Natural killer cell (primary cell): ENCODE results near the gene AATK. TPM values are rescaled to one million over a fixed set of nuclear protein-coding genes. Genes with fewer than 3 reads are reported as not detected.

Experiments used
- ATAC-seq, 3 donors: fragments of 150-1000 bp in 2 of 3; fragments of 200-7000 bp in 1 of 3; cut with Tn5 transposase; 1 replicate in 1 of 3; 2 replicates in 2 of 3; pipeline ENCODE4 v1.10.0; 2021; ENCODE audit warnings: mild to moderate bottlenecking in 2 of 3, moderate library complexity in 2 of 3
- DNase-seq, 2 donors: peaks; one replicate each; pipeline versions ENCODE4 v3.0.0 to v3.0.0-alpha.2; 2013 to 2021; ENCODE audit warnings: mixed read lengths in 1 of 2
- H3K27ac ChIP-seq: one replicate; pipeline ENCODE4 v1.5.1; 2013; ENCODE audit warnings: mild to moderate bottlenecking, low read length
- H3K27me3 ChIP-seq: one replicate; pipeline ENCODE4 v1.6.1; 2013; ENCODE audit warnings: low read length; ENCODE audit not compliant: control insufficient read depth, insufficient read depth
- H3K36me3 ChIP-seq: one replicate; pipeline ENCODE4 v1.6.1; 2013; ENCODE audit warnings: low read length; ENCODE audit not compliant: control insufficient read depth, insufficient read depth
- H3K4me1 ChIP-seq: one replicate; pipeline ENCODE4 v1.6.1; 2013; ENCODE audit warnings: low read length; ENCODE audit not compliant: control insufficient read depth, insufficient read depth
- H3K4me3 ChIP-seq: one replicate; pipeline ENCODE4 v1.5.1; 2013; ENCODE audit warnings: low read length
- H3K9me3 ChIP-seq: one replicate; pipeline ENCODE4 v1.6.1; 2013; ENCODE audit warnings: low read length; ENCODE audit not compliant: control insufficient read depth, insufficient read depth
- H3K27ac Mint-ChIP-seq, 2 donors: one replicate each; pipeline ENCODE4 v1.8.0; 2022; ENCODE audit warnings: mild to moderate bottlenecking in 2 of 2, mixed read lengths in 2 of 2, moderate library complexity in 1 of 2
- H3K27me3 Mint-ChIP-seq, 2 donors: one replicate each; pipeline ENCODE4 v1.8.0; 2022; ENCODE audit warnings: low read depth in 2 of 2, mixed read lengths in 2 of 2
- H3K36me3 Mint-ChIP-seq: one replicate; pipeline ENCODE4 v1.8.0; 2022; ENCODE audit warnings: mixed read lengths
- H3K4me1 Mint-ChIP-seq, 2 donors: one replicate each; pipeline ENCODE4 v1.8.0; 2022; ENCODE audit warnings: mixed read lengths in 2 of 2
- H3K4me3 Mint-ChIP-seq: one replicate; pipeline ENCODE4 v1.8.0; 2022; ENCODE audit warnings: mild to moderate bottlenecking, moderate library complexity, mixed read lengths
- H3K9me3 Mint-ChIP-seq, 2 donors: one replicate each; pipeline ENCODE4 v1.8.0; 2022; ENCODE audit warnings: mixed read lengths in 2 of 2
- CTCF ChIP-seq: fragments of 200-600 bp; IDR thresholded peaks from one replicate; pipeline ENCODE4 v1.8.0; 2022; ENCODE audit warnings: antibody characterized with exemption
- WGBS: methylation state at CpG from one replicate; pipeline ENCODE4 v1.1.7; 2013; ENCODE audit warnings: missing lambda C conversion rate; ENCODE audit not compliant: insufficient coverage; 5-methylcytosine and 5-hydroxymethylcytosine counted together
- intact Hi-C: fragments of 100-400 bp; cut with micrococcal nuclease; formaldehyde crosslinking; loops from one replicate; pipeline ENCODE4 v1.14.2; 2022
- total RNA-seq, 4 donors: library from RNA; stranded (reverse); fragments of 120-200 nt in 1 of 4; gene quantifications; one replicate each; pipeline versions ENCODE4 v1.2.3 to v1.2.4, GENCODE V29; 2013 to 2022

AATK gene
- total RNA-seq, 3 donors from 2014 or later (not counting 1 experiment from before 2014, with no cell fraction given), result 8.5 to 13.7 (median 10.4) TPM

DNA sequence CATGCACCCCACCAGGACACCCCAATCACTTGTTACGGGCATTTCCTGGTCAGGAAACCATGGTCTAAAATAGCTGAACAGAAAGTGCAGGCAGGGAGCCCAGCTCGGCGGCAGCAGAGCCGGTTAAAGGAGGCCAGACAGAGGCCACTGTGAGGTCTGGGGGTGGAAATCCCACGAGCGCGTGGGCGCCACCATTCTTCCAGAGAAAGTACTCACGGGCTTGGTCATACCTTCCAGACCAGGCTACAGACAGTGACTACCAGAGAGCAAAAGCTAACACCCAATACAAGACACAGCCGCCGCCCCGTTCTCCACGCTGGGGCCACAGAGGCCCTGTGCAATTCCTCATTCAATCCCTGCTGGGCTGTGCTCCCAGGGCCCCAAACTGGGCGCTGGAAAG lies 44.8 kb upstream of the AATK start:
- no peak for ATAC-seq

GRCh38 chr17:81210466-81210865 lies 44.4 kb upstream of the AATK start:
- DNase-seq (no peak), ATAC-seq (no peak)
- Histone ChIP-seq H3K9me3 (no peaks in the 10 kb centered on the region), H3K36me3 (no peaks in the 10 kb centered on the region), H3K4me1 (no peaks in the 10 kb centered on the region), H3K27ac (no peak overlapping the region), H3K27me3 (no peaks in the 10 kb centered on the region), H3K4me3 (no peak overlapping the region)
- TF ChIP-seq CTCF, result no peak
- Mint-ChIP-seq H3K36me3 (no peaks in the 10 kb centered on the region), H3K27me3 (no peaks in the 10 kb centered on the region), H3K27ac (no peak overlapping the region), H3K9me3 (no peaks in the 10 kb centered on the region), H3K4me3 (no peak overlapping the region), H3K4me1 (no peaks in the 10 kb centered on the region)
- WGBS, result 57% methylated on average over 9 of the region's 10 CpGs
- intact Hi-C loops, result no loop called here

More for the DNA sequence above, 44.8 kb upstream of the AATK start:
- no peaks in the 10 kb centered on the region for H3K9me3 ChIP-seq
- no peak overlapping the region for H3K27ac ChIP-seq
- no peak for DNase-seq
- intact Hi-C loops, result no loop called here
- H3K36me3 Mint-ChIP-seq, result no peaks in the 10 kb centered on the region
- H3K4me1 ChIP-seq, result no peaks in the 10 kb centered on the region
- no peaks in the 10 kb centered on the region for H3K4me1 Mint-ChIP-seq
- no peaks in the 10 kb centered on the region for H3K27me3 Mint-ChIP-seq
- no peak overlapping the region for H3K27ac Mint-ChIP-seq
- H3K9me3 Mint-ChIP-seq, result no peaks in the 10 kb centered on the region
- H3K4me3 ChIP-seq, result no peak overlapping the region
- 58% methylated on average over 14 of the region's 14 CpGs for WGBS
- H3K36me3 ChIP-seq, result no peaks in the 10 kb centered on the region
- H3K27me3 ChIP-seq, result no peaks in the 10 kb centered on the region
- TF ChIP-seq CTCF, result no peak
- no peak overlapping the region for H3K4me3 Mint-ChIP-seq

GRCh38 chr17:81209141-81209540 lies 43.1 kb upstream of the AATK start:
- no peaks in the 10 kb centered on the region for H3K27me3 ChIP-seq
- ATAC-seq, result no peak
- no peak for DNase-seq
- Mint-ChIP-seq H3K27ac (no peak overlapping the region), H3K4me3 (no peak overlapping the region), H3K36me3 (no peaks in the 10 kb centered on the region), H3K27me3 (no peaks in the 10 kb centered on the region), H3K9me3 (no peaks in the 10 kb centered on the region), H3K4me1 (no peaks in the 10 kb centered on the region)
- no peak overlapping the region for H3K27ac ChIP-seq
- no peaks in the 10 kb centered on the region for H3K36me3 ChIP-seq
- no peak for TF ChIP-seq CTCF
- WGBS, result 98% methylated on average over 16 of the region's 16 CpGs
- intact Hi-C loops, result no loop called here
- H3K4me3 ChIP-seq, result no peak overlapping the region
- no peaks in the 10 kb centered on the region for H3K4me1 ChIP-seq
- H3K9me3 ChIP-seq, result no peaks in the 10 kb centered on the region

GRCh38 chr17:81208651-81209050 lies 42.6 kb upstream of the AATK start:
- Mint-ChIP-seq H3K36me3 (no peaks in the 10 kb centered on the region), H3K4me3 (no peak overlapping the region), H3K27ac (no peak overlapping the region), H3K27me3 (no peaks in the 10 kb centered on the region), H3K9me3 (no peaks in the 10 kb centered on the region), H3K4me1 (no peaks in the 10 kb centered on the region)
- no peak for ATAC-seq
- no peaks in the 10 kb centered on the region for H3K36me3 ChIP-seq
- no peaks in the 10 kb centered on the region for H3K4me1 ChIP-seq
- no peak for TF ChIP-seq CTCF
- intact Hi-C loops, result no loop called here
- no peak overlapping the region for H3K4me3 ChIP-seq
- H3K27me3 ChIP-seq, result no peaks in the 10 kb centered on the region
- no peak for DNase-seq
- 96% methylated on average over 10 of the region's 10 CpGs for WGBS
- H3K9me3 ChIP-seq, result no peaks in the 10 kb centered on the region
- H3K27ac ChIP-seq, result no peak overlapping the region
